Esophagus muscularis mucosa (tissue), 4 donors: ENCODE data around the gene FAM240A. TPM values are rescaled to one million over a fixed set of nuclear protein-coding genes. Genes with fewer than 3 reads are reported as not detected.

Experiments used
- DNase-seq: peaks from one replicate; pipeline ENCODE4 v3.0.0-alpha.2; 2017; ENCODE audit errors: extremely low spot score
- H3K27ac ChIP-seq, 4 donors: fragments of 200-600 bp; sonication (generic); replicated peaks in 1 of 4; 1 replicate in 3 of 4; 2 replicates in 1 of 4; pipeline ENCODE4 v1.5.1; 2016 to 2019; ENCODE audit warnings: mild to moderate bottlenecking in 1 of 4
- H3K27me3 ChIP-seq, 4 donors: fragments of 200-600 bp; sonication (generic); one replicate each; pipeline versions ENCODE4 v1.5.1 to v1.6.0; 2016 to 2019
- H3K36me3 ChIP-seq, 4 donors: fragments of 200-600 bp; sonication (generic); one replicate each; pipeline ENCODE4 v1.5.1; 2016 to 2019
- H3K4me1 ChIP-seq, 4 donors: fragments of 200-600 bp; sonication (generic); one replicate each; pipeline ENCODE4 v1.5.1; 2016 to 2019
- H3K4me3 ChIP-seq, 4 donors: fragments of 200-600 bp; sonication (generic); 1 replicate in 2 of 4; 2 replicates in 2 of 4; pipeline ENCODE4 v1.5.1; 2016 to 2019; ENCODE audit warnings: mild to moderate bottlenecking in 4 of 4, moderate library complexity in 1 of 4
- H3K9me3 ChIP-seq, 4 donors: fragments of 200-600 bp; sonication (generic); 1 replicate in 3 of 4; 2 replicates in 1 of 4; pipeline ENCODE4 v1.5.1; 2016 to 2019
- CTCF ChIP-seq, 3 experiments: fragments of 200-600 bp in 2 of 3; fragments of 450-650 bp in 1 of 3; sonication (generic) in 2 of 3; IDR thresholded peaks; one replicate each; pipeline ENCODE4 v1.5.1; 2017 to 2019; ENCODE audit warnings: antibody characterized with exemption in 3 of 3, mild to moderate bottlenecking in 2 of 3, moderate library complexity in 1 of 3
- EP300 ChIP-seq: sonication (generic); formaldehyde crosslinking; IDR thresholded peaks from one replicate; pipeline ENCODE4 v1.6.1; 2017; ENCODE audit warnings: antibody characterized with exemption
- POLR2A ChIP-seq: fragments of 450-650 bp; IDR thresholded peaks from one replicate; pipeline ENCODE4 v1.6.1; 2017; ENCODE audit warnings: antibody characterized with exemption, moderate library complexity, mild to moderate bottlenecking, low read depth
- POLR2AphosphoS5 ChIP-seq, 2 donors: sonication (generic); formaldehyde crosslinking; IDR thresholded peaks; one replicate each; pipeline ENCODE4 v1.6.1; 2017; ENCODE audit warnings: antibody characterized with exemption in 2 of 2
- WGBS: methylation state at CpG from one replicate; pipeline ENCODE4 v1.1.5; 2018; 5-methylcytosine and 5-hydroxymethylcytosine counted together
- intact Hi-C: fragments of 100-400 bp; cut with DNase I; formaldehyde crosslinking; loops from one replicate; pipeline ENCODE4 v1.15.1; 2023
- small RNA-seq, 3 donors: library from RNA; depleted of rRNA; stranded (forward); fragments of <200 nt; gene quantifications; one replicate each; pipeline ENCODE3, GENCODE V24; 2016
- total RNA-seq, 4 donors: library from RNA; depleted of rRNA; stranded (reverse); fragments of >200 nt; gene quantifications; one replicate each; pipeline versions ENCODE4 v1.1.0 to v1.2.1, GENCODE V29; 2016

The FAM240A gene
- total RNA-seq, 4 donors from 2014 or later: not detected

GRCh38 chr3:46672349-46672695 lies 60.0 kb downstream of the FAM240A start:
- Histone ChIP-seq H3K27ac (no peak overlapping the region), H3K9me3 (no peaks in the 10 kb centered on the region), H3K4me1 (peaks cover 0 to 7% (median 0%) of the 10 kb centered on the region in 4 donors), H3K4me3 (no peak overlapping the region), H3K27me3 (no peaks in the 10 kb centered on the region), H3K36me3 (peaks cover 0 to 68% (median 23%) of the 10 kb centered on the region in 4 donors)
- TF ChIP-seq POLR2AphosphoS5 (IDR thresholded peaks at IDR 0.05): no peak
- TF ChIP-seq POLR2A: no peak
- TF ChIP-seq CTCF (IDR thresholded peaks at IDR 0.05): no peak
- no peak for TF ChIP-seq EP300
- intact Hi-C loops: no loop called here
- no peak for DNase-seq
- 89% methylated on average over 6 of the region's 6 CpGs for WGBS

DNA sequence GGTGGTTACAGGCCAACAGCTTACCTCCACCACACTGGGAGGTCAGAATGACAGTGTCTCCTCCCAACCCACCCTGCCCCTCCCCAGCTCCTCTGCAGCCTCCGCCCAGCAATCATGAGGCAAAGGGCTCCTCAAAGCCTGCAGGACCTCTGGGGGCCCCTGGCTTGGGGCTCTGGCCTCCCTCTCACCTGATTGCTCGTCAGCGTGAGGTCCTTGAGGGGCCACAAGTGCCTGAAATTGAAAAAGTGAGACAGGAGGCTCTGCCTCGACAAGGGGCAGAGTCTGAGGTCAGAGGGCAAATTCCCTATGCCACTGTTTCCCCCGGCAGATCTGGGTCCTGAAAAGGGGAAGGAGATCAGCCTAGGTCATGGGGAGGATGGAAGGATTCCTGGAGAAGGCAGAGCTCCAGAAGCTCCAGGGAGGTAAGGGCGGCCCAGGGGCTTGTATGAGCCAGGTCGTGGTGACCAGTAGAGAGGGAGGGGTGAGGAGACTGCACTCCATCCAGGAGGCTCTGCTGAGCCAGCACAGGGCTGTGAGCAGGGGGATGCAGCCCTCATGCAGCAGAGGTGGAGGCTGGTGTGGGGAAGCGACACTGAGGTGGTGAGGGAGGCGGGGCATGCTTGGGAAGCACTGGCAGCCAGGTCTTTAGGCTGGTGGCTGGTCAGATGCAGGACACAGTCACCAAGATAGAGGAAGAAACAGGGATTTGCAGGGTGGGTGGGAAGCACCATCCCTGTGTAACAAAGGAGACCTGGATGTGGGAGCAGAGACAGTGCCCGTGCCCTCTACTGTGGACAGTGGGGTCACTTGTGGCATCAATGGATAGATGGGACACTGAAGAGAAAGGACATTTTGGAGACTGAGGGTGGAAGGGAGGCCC lies 61.1 kb downstream of the FAM240A start:
- Histone ChIP-seq H3K27ac (no peak overlapping the region), H3K4me3 (no peak overlapping the region), H3K9me3 (no peaks in the 10 kb centered on the region), H3K27me3 (no peaks in the 10 kb centered on the region), H3K36me3 (peaks cover 0 to 78% (median 23%) of the 10 kb centered on the region in 4 donors), H3K4me1 (peaks cover 0 to 9% (median 0%) of the 10 kb centered on the region in 4 donors)
- DNase-seq: no peak
- intact Hi-C loops: no loop called here
- TF ChIP-seq POLR2AphosphoS5 (IDR thresholded peaks at IDR 0.05) (no peak), CTCF (IDR thresholded peaks at IDR 0.05) (no peak), EP300 (no peak), POLR2A (no peak)
- WGBS: 94% methylated on average over 9 of the region's 10 CpGs

DNA sequence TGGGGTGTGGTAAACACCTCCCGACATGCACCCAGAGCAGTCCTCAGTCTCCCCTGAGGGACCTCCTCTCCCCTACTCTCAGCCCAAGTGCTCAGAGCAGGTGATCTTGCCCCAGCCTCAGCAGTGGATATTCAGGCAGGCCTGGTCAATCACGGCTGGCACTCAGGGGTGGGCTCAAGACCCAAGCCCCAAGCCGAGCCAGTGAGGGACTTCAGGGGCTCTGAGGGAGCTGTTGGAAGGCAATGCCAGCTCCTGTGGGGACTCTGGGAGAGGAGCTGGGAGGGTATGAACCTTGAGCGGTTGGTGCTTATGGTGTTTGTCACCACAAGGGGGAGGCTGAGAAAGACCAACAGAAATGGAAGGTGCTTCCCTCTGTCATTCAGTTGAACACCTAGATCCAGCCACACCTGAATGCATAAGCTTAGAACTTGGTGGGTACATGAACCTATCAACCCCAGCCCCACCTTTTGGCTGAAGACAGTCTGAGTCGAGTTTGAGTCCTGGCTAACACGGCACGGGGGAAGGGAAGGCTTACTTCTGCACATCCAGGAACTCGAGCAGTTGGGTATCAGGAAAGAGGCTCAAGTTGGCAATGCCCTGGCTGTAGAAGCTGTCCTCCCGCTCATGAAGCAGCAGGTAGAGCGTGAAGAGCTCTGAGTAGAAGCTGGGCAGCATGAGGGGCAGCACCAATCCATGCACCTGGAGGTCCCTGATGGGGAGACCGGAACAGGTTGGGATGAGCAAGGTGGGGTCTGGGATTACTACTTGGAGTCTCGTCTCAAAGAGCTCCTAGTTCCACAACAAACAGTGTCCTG lies 61.9 kb downstream of the FAM240A start:
- 99% methylated on average over 11 of the region's 12 CpGs for WGBS
- no peak for DNase-seq

DNA sequence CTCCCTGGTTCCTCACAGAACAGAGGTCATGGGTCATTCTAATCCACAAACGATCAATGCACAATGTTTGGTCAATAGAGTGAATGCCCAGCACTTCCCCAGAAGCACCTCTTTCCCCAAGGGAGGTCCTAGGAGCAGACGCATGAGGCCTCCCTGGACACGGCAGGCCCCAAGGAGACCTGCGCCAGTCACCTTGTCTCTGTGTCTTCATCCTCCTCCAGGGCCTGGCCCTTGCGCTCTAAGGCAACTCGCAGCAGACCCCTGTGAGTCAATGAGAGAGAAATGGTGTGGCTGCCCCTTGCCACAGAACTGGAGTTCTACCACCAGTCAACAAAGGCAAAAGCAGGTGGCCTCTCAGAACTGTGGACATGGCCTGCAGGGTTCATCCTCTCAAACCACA lies 63.1 kb downstream of the FAM240A start:
- Histone ChIP-seq H3K36me3 (peaks cover 0 to 95% (median 31%) of the 10 kb centered on the region in 4 donors), H3K27ac (no peak overlapping the region), H3K4me1 (peaks cover 0 to 9% (median 0%) of the 10 kb centered on the region in 4 donors), H3K9me3 (no peaks in the 10 kb centered on the region), H3K4me3 (no peak overlapping the region), H3K27me3 (no peaks in the 10 kb centered on the region)
- 94% methylated on average over 5 of the region's 6 CpGs for WGBS
- TF ChIP-seq POLR2A (no peak), POLR2AphosphoS5 (IDR thresholded peaks at IDR 0.05) (no peak), CTCF (IDR thresholded peaks at IDR 0.05) (no peak), EP300 (no peak)
- intact Hi-C loops: no loop called here
- no peak for DNase-seq

More for the DNA sequence above, 61.9 kb downstream of the FAM240A start:
- H3K27me3 ChIP-seq: no peaks in the 10 kb centered on the region
- H3K4me1 ChIP-seq: peaks cover 0 to 9% (median 0%) of the 10 kb centered on the region in 4 donors
- intact Hi-C loops: no loop called here
- peaks cover 0 to 87% (median 23%) of the 10 kb centered on the region in 4 donors for H3K36me3 ChIP-seq
- no peak overlapping the region for H3K27ac ChIP-seq
- no peaks in the 10 kb centered on the region for H3K9me3 ChIP-seq
- no peak overlapping the region for H3K4me3 ChIP-seq
- no peak for TF ChIP-seq POLR2AphosphoS5 (IDR thresholded peaks at IDR 0.05)
- no peak for TF ChIP-seq CTCF (IDR thresholded peaks at IDR 0.05)
- TF ChIP-seq POLR2A: no peak
- TF ChIP-seq EP300: no peak

Small RNAs within 50 kb of the gene (small RNA-seq; reads per million reads assigned to genes)
- gene RF00591: 0 reads per million in 3 donors

Other genes starting within 250 kb of the FAM240A start
- 1 to 10 TPM in 1 of 4 donors, under 1 TPM in 3; 0.39 to 3.0 (median 0.44) TPM for gene CCR5, start 241.6 kb upstream of the FAM240A start, total RNA-seq
- gene CCRL2, start 205.3 kb upstream of the FAM240A start, total RNA-seq: 1 to 10 TPM; 1.1 to 3.0 (median 2.0) TPM
- gene LTF, start 147.6 kb upstream of the FAM240A start, total RNA-seq: 1 to 10 TPM in 1 of 4 donors, under 1 TPM in 3; 0.45 to 1.7 (median 0.87) TPM
- not detected for gene RTP3, start 114.5 kb upstream of the FAM240A start, total RNA-seq
- under 1 TPM; 0.32 to 0.83 (median 0.55) TPM for gene LRRC2, start 46.2 kb upstream of the FAM240A start, total RNA-seq
- gene ALS2CL, start 81.2 kb downstream of the FAM240A start, total RNA-seq: 10 to 100 TPM in 2 of 4 donors, 1 to 10 TPM in 2; 3.3 to 11.8 (median 10.8) TPM
- gene TMIE, start 88.9 kb downstream of the FAM240A start, total RNA-seq: 1 to 10 TPM in 1 of 4 donors, under 1 TPM in 2, not detected in 1; 0.33 to 1.2 (median 0.69) TPM
- gene PRSS50, start 105.3 kb downstream of the FAM240A start, total RNA-seq: under 1 TPM in 3 of 4 donors, not detected in 1; 0.32 to 0.46 (median 0.42) TPM